CMK (cell line): Measurements from ENCODE around the gene ZNF423.

ENCODE experiments used
- DNase-seq: peaks from one replicate; pipeline ENCODE4 v3.0.0-alpha.2; 2010; ENCODE audit warnings: low read depth

The ZNF423 gene

DNA sequence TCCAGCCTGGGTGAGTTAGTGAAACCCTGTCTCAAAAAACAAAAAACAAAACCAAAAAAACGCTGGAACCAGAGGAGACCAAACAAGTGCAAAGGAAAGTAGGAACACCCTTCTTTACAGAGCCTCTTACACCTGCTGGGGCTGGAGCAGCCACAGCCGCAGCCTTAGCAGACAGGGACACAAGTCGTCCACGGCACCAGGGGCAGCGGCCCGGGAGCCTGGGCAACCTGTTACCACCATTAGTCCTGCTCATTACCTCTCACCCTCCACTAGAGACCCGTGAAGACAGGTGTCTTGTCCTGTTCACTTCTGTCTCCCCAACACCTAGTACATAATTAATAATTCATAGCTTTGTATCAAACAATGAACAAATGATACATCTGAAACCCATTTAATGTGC lies 398.7 kb downstream of the ZNF423 start:
- no peak for DNase-seq

DNA sequence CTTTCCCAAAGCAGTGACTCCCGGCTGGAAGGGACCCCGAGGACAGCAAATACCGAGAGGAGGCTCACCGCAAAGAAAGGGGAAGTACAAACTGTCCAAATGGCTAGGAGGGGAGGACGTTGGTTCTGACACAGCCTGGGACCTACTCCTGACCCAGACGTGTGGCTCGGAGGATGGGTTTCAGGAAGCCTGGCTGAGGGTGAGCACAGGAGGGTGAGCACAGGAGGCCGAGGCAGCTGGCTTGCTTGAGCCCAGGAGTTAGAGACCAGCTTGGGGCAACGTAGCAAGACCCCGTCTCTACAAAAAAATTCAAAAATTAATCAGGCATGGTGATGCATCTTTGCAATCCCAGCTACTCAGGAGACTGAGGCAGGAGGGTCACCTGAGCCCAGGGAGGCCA lies 399.1 kb downstream of the ZNF423 start:
- no peak for DNase-seq

- DNase-seq, result no peak
Observed at GRCh38 chr16:49455991-49456745, 399.7 kb downstream of the ZNF423 start.

GRCh38 chr16:49455181-49455990 lies 400.5 kb downstream of the ZNF423 start:
- no peak for DNase-seq

DNA sequence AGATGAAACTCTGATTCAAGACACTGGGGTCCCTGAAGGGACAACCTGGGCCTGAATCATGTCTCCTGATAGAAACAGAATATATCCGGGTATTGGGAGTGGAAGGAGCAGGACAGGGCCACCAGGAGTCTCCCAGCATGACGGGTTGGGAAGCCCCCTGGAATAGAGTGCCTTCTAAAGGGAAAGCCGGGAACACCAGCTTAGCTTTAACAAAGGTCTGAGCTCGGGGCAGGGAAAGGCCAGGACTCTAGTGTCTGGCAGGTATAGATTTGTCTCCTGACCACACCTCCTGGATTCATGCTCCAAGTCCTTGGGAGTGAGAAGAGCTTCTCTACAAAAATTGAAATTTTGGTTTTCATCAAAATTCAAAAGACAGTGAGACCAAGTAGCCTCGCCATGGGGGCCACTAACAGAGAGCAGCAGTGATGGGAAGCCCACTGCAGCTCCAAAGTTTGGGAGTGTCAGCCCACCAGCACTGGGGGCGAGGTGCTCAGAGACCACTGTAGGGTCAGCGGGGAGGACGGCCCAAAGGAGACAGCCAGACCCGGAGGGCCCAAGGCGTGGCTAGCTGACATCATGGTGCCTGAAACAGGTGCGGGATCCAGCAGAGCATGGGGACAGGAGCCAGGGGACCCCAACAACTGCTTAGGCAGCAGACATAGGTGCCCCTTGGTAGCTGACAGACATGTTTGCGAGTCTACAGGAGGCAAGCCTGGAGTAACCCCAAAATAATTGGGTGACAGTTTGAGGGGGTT lies 401.3 kb downstream of the ZNF423 start:
- DNase-seq, result no peak

- DNase-seq, result no peak
Observed at GRCh38 chr16:49453983-49454382, 401.9 kb downstream of the ZNF423 start.

DNA sequence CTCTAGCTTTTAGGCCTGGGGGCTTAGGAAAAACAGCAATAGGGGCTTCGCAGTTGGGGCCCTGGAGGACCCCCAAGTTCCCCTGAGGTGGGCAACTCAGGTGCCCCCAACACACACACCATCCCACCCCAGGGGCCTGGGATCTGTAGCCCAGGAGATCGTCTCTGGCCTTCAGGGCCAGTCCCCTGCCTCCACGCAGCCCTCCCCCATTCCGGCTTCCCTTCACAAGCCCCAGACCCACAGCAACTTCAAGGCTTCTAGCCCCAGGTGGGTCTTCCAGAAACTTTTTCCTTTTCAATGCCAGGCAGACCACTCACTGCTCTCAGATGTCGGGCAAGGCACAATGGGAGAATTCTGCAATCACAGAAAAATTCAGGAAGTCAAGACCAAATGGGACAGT lies 402.9 kb downstream of the ZNF423 start:
- no peak for DNase-seq

DNA sequence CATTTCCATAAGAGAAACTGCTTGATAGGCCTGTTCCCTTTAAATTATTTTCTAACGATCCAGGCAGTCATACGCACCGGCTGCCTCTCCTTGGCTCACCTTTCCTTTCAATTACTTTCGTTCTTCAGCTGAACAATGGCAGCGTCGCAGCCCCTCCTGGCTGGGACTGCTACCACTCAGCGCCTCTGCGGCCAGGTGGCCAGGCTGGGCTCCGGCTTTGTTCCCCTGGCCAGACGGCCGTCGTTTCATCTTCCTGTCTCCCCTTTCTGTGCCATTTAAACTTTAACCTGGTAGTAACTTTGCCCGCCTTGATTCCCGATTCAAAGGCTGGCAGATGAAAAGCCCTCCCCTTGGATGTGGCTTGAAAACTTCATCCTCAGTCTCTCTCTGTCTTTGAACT lies 403.3 kb downstream of the ZNF423 start:
- no peak for DNase-seq

DNA sequence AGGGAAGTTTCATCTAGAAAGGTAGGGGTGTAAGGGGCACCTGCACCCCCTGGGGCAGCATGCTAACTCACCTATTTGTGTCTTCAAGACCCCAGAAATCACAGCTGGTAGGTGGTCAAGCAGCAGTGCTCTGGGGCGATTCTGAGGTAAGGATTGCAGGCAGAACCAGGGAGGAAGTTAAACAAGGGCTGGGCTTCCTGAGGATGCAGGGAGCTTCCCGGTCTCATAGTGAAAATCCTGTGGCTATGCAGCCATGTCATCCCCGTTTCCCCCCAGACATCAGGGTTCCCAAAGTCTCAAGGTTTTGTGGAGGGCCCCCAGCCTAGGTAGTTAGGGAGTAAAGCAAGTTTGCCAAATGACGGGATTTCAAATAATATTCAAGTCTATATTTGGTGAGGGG lies 403.8 kb downstream of the ZNF423 start:
- DNase-seq, result no peak

GRCh38 chr16:49446805-49447204 lies 409.1 kb downstream of the ZNF423 start:
- DNase-seq, result no peak

- DNase-seq, result no peak
Observed at GRCh38 chr16:49443576-49443975, 412.3 kb downstream of the ZNF423 start.

GRCh38 chr16:49442805-49443204 lies 413.1 kb downstream of the ZNF423 start:
- no peak for DNase-seq

GRCh38 chr16:49441366-49441780 lies 414.5 kb downstream of the ZNF423 start:
- DNase-seq, result no peak

GRCh38 chr16:49440156-49441065 lies 415.5 kb downstream of the ZNF423 start:
- DNase-seq, result no peak

GRCh38 chr16:49439676-49440075 lies 416.2 kb downstream of the ZNF423 start:
- DNase-seq, result no peak

- no peak for DNase-seq
Observed at GRCh38 chr16:49439050-49439449, 416.9 kb downstream of the ZNF423 start.
